Islet of Langerhans (tissue), 1 donor: Measurements from ENCODE around the gene PIGL.
A peak's percentile ranks its signal among the peaks of the same experiment; 100 is the strongest.
"Not testable (repeated sequence)": the region's sequence is repeated elsewhere in the genome, so short reads cannot be mapped to it uniquely, and the experiment has no call there.

Source experiments
- FAIRE-seq: peaks from one replicate; lab custom pipeline; 2011; peaks lifted over from hg19 to GRCh38; lab: Jason Lieb, UNC

Gene PIGL

DNA sequence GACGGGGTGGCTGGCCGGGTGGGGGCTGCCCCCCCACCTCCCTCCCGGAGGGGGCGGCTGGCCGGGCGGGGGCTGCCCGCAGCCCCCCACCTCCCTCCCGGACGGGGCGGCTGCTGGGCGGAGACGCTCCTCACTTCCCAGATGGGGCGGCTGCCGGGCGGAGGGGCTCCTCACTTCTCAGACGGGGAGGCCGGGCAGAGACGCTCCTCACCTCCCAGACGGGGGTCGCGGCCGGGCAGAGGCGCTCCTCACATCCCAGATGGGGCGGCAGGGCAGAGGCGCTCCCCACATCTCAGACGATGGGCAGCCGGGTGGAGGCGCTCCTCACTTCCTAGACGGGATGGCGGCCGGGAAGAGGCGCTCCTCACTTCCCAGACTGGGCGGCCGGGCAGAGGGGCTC, 95.1 kb downstream of the PIGL start:
- FAIRE-seq = not testable (repeated sequence)

DNA sequence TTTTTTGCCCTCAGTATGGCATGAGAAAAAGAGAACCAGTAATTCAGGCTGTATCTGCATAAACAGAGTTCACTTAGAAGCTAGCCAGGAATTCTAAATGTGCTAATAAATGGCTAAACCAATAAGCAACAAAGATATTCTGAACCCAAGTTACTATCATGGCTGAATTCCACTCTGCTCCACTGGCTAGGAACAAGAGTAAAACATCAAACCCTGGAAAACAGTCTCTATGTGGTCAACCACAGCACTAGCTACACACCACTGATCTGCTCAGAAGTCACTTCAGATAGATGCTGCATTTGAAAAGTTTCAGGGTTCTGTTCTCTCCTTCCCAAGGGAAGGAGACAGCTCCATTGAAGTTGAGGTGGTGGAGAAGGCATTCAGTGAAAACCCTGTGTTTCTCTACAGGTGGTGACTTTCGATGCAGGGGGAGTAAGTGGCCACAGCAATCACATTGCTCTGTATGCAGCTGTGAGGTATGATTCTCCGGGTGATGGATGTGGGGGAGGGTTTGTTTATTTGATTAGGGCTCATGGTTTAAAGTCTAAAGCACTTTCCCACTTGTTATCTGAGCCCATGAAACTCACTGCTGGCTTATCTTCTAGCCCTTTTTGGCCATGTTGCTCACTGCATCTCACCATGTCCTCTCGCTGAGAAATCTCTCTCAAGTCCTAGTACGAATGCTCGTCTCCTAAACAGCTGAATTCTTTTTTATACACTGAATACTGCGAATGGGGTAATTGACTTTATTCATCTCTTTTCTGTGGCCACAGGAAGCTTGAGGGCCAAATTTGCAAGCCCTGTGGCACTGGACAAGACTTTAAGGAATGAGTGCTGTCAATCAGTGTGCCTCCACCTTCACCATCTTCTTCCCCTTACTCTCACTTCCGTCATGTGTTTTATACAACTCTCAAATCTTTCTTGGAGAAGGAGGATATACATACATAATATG, 96.4 kb downstream of the PIGL start:
- FAIRE-seq = no peak

DNA sequence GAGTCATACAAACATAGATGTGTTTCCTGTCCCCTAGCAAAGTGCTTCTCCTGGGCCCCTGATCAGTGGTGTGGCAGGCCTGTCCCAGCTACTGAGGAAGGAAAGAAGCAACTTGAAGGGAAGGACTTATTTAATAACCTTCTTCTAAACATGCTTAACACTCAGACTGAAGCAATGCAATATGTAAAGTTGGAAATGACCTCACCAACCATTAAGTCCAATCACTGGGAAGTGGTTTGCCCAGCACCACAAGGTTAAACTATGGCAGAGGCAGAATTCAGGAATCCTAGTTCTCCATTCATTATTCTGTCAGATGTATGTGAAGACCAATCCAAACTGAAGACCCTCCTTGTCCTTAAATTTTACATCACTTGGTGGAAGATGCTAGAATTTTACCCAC, 97.2 kb downstream of the PIGL start:
- FAIRE-seq = no peak

DNA sequence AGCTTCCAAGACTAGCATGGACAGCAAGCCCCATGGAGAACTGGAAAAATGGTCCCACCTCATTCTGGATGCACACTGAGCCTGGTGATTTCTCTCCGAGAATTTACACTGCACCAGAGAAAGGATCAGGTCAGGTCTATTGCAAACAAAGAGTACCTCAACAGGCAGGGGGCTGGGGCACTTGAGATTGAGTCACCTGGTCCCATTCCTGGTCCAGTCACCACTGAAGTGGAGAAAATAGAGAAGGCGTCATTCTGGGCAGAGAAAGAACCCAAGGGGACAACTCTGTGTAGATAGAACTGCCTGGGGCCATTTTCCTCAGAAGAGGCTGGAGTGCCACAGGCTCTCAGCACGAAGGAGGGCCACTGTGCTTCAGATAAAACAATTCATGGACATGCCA, 97.8 kb downstream of the PIGL start:
- no peak for FAIRE-seq

DNA sequence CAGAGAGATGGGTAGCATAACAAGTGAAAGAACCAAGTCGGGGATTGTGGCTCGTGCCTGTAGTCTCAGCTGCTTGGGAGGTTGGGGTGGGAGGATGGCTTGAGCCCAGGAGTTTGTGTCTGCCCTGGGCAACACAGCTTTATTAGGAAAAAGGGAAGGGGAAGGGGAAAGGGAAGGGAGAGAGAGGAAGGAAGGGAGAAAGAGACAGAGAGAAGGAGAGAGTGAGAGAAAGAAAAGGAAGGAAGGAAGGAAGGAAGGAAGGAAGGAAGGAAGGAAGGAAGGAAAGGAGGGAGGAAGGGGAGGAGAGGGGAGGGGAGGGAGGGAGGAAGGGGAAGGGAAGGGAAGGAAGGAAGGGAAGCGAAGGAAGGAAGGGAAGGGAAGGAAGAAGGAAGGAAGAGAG, 103.0 kb downstream of the PIGL start:
- FAIRE-seq = no peak

DNA sequence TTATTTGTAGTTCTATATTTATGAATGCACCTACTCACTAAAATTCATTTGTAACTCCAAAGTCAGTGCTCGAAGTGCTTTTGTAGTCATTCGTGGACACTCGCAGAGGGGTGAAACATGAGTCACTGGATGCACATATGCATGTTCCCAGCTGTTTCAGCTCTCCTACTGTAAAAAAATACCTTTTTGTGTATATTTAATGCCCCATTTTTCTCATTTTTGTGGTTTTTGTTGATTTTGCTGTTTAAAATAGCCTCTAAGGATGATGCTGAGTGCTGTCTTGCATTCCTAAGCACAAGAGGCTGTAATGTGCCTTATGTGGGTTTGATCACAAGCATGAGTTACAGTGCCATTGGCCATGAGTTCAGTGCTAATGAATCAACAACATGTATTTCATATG, 105.6 kb downstream of the PIGL start:
- no peak for FAIRE-seq

DNA sequence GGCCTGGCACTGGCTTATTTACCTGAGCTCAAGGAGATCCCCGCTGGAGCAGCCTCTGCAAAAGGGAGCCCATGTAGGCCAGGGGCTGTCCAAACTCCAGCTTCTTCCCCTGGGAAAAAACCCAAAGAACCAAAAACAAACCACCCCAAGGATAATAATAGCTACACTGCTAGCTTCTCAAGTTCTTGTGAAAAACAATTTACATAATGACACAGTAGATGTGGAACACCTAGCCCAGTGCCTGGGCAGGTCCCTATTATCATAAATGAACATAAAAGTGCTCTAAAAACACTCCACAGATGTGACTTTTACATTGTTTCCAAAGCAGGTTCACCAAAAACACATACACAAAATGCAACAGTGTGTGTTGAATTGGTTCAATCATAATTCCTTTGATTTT, 109.0 kb downstream of the PIGL start:
- no peak for FAIRE-seq

DNA sequence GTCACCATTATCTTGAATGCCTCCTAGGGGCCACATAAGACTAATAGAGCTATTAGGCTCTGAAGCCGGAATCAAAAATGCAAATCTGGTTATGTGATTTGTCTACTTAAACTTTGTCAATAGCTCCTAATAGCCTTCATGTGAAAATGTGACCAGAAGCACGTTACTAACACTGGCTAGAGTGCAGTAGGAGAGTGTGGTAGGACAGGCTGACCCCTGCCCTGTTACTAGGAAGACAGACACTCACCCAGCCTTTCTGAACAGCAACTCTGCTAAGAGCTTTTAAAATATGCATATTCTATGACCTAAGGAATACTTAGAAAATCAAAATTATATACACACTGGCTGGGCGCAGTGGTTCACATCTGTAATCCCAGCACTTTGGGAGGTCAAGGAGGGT, 110.0 kb downstream of the PIGL start:
- no peak for FAIRE-seq

DNA sequence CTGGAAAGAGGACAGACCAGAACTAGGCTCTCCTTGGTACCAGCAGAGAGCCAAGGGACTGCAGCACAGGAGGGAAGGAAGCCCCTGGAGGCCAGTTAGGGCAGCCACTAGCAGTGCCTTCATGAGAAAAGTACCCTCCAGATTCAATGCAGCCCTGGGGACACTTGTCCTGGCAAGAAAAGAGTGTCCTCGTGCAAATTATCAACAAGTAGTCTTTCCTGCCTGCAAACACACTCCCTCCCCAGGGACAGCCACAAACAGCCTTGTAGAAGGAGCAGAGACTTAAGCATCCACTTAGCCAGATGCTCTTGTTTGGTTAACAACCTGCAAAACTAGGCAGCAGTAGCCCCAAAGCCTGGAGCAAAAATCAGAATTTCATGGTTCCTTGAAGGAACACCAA, 112.0 kb downstream of the PIGL start:
- FAIRE-seq = no peak

DNA sequence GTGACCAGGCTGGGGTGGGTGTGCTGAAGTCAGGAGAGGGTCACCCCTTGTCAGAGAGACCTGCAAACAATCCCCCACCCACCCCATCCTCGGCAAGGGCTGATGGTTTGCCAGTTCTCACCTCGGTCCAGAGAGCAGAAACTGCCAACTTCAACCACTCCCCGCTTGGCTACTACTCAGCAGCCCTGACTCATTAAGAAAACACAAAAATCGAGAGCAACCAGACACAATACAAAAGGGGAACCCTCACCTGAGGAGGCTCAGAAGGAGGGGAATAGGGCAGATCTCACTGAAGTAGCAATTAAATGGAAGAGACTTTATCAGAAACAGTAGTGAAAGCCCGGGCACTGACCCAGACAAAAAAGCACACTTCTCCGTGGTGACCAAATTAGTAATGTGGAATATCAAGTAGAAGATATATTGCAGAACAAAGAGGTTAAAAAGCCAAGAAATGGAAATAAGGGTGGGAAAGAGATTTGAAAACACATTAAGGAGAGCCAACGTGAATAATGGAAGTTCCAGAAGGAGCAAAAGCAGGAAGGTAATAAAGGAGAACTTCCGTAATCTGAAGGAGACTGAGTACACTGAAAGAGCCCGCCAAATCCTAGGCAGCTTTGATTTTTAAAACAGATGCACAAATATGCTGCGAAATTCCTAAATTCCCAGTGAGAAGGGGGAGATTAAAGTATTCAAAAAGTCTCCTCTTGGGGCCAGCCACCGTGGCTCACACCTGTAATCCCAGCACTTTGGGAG, 112.7 kb downstream of the PIGL start:
- FAIRE-seq = no peak

DNA sequence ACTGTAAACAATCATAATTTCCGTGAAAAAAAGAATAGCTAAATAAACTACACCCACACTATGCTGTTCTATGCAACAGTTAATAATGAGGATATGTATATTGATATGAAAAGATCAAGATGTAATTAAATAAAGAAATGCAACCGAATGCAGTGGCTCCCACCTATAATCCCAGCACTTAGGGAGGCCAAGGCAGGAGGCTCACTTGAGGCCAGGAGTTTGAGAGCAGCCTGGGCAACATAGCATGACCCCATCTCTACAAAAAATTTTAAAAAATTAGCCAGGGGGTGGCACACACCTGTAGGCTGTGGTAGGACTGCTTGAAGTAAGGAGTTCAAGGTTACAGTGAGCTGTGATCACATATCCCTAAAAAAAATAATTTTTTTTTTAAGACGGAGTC, 121.4 kb downstream of the PIGL start:
- FAIRE-seq = no peak

DNA sequence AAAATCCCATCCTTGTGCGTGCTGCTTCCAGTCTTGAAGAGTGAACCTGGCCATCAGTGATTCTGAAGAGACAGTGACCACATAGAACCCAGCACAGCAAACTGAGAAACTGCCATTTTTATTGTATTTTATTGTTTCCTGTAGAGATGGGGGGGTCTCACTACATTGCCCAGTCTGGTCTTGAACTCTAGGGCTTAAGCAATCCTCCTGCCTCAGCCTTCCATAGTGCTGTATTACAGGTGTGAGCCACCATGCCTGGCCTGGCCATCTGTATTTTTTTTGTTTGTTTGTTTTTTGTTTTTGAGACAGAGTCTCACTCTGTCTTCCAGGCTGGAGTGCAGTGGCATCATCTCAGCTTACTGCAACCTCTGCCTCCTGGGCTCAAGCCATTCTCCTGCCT, 122.4 kb downstream of the PIGL start:
- no peak for FAIRE-seq

DNA sequence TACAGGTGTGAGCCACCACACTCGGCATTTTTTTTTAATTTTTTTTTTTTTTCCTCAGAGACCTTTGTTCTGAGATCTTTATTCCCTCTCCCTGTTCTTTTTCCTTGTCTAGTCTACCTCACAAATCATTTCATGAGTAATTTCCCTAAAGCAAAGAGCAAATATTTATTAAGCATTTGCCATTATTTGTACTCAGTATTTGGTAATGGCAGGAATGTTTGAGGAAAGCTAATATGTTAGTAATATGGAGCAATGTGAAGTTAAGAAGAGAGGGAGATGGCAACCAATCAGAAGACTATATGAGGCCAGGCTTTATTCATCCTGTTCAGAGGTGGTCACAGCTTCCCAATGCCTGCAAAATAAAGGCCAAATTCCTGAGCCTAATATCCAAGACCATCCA, 122.9 kb downstream of the PIGL start:
- FAIRE-seq = peak; percentile 49

DNA sequence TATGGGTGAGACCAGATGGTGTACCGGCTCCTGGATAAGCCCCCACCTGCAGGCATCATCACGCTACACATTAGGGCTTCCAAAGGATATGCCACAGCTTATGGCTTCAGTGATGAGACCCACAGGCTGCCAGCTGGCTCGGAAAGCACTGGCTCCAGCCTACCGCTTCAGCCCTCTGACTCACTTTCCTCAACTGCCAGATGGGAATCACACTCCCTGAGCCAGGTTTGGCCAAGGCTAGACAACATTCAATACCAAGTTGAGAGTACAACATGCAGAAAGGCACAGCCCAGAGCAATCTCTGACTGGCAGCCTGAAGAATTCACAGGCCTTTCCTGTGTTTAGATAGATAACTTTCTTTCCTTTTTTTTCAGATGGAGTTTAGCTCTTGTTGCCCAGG, 126.0 kb downstream of the PIGL start:
- no peak for FAIRE-seq

DNA sequence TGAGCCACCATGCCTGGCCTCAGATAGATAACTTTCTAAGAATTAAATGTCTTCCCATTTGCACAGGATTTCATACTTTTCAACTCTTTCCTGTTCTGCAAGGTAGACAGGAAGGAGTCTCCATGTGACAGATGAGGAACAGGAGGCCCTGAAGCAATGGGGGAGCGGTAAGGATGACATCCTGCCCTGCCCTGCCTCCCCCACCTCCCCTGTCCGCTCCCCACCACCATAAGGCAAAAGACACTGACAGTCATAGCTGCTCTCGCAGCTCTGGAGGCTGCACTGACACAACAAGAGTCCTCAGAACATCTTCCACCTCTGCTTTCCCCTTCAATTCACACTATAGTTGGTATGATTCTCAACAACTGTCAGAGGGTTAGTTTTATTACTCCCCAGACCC, 126.6 kb downstream of the PIGL start:
- FAIRE-seq = no peak

DNA sequence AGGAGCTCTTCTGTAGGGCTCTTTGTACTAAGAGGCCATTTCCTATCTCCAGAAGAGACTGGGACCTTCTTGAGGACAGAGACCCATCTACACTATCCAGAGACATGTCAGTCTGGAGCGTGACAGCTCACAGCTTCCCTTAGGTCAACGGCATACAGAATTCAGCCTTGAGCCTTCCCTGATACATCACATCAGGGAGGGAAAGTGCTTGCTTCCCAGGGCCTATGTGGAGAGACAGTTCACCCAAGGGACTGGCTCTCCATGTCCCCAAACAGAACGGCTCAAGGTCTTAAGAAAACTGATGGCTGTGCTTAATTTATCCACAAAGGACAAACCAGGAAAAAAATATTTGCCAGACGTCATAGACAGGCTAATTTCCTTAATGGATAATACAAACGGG, 128.6 kb downstream of the PIGL start:
- no peak for FAIRE-seq

DNA sequence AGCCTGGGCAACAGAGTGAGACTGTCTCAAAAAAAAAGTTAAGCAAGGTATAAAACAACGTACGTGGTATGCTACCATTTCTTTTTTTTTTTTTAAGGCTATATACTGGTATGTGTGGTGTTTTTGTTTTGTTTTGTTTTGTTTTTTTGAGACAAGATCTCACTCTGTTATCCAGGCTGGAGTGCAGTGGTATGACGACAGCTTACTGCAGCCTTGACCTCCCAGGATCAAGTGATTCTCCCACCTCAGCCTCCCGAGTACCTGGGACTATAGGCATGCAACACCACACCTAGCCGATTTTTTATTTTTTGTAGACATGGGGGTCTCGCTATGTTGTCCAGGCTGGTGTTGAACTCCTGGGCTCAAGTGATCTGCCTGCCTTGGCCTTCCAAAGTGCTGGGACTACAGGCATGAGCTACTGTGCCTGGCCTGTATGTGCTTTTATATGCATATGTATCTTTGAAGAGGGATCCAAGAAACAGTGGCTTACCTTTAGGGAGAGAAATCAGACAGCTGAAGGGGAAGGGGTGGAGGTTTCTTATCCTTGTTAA, 129.8 kb downstream of the PIGL start:
- FAIRE-seq = no peak

DNA sequence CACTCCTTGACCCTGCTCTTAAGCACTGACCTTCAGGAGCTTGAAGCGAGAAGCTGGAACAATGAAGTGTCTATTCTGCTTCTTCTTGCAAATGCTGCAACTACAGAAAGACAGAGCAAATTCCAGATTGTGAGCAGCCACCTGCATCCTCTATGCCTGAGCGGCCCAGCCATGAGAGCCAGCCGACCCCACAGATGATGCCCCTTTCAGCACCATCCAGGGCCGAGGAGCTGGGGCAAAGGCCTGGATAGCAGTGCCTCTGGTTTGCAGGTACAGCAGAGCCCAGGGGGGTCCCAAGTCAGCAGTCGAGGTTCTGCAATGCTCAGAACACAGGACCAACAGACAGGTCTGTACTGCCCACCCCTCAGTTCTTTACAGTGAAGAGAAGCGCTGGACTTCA, 131.6 kb downstream of the PIGL start:
- no peak for FAIRE-seq

DNA sequence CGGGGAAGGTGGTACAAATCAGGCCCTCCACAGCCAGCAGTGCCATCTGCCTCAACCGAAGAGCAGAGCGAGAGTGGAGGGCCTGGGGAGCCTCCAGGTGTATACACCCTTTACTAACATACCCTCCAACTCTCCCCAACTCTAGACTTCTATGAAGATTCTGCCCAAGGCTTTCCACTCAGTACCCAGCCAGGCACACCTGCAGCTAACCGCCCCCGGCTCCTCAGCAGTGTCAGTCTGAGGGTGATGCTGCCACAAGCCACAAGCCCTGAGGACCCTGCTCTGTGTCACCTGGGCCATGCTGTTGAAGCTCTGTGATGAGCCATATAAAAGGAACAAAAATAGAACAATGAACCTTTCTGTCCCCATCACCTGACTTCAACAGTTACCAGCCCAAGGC, 132.4 kb downstream of the PIGL start:
- FAIRE-seq = no peak

DNA sequence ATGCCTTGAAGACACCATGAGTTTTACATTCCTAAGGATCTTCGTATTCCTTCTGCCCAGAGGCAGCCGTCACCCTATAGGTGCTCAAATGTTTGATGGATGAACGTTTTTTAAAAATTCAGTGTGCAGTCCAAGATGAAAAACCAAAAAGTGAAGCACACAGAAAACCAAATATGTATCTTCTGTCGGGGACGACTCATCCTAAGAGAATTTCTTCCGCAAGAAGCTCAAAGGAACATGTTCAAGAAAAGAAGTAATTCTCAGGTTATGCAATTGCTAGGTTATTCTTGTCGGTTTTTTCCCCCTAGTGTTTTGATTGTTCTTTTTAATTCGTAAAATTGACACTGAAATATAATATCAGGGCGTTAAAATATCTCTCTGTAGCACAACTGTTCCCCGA, 134.8 kb downstream of the PIGL start:
- no peak for FAIRE-seq

DNA sequence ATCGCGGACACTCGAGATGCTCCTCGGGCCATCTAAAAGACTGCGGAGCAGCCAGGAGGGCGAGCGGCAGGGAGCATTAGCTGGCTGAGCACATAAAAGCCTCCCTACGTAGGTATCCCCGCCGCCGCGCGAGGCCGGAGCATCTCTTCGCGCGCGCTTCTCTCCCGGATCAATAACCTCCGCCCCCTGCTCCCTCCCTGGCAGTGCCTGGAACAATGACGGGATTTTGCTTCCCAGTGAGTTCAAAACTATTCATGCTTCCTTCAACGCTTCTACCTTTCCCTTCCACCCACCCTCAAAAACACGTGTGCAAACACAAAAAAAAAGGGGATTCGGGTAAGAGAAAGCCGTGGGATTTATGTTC, 135.3 kb downstream of the PIGL start:
- FAIRE-seq = no peak

DNA sequence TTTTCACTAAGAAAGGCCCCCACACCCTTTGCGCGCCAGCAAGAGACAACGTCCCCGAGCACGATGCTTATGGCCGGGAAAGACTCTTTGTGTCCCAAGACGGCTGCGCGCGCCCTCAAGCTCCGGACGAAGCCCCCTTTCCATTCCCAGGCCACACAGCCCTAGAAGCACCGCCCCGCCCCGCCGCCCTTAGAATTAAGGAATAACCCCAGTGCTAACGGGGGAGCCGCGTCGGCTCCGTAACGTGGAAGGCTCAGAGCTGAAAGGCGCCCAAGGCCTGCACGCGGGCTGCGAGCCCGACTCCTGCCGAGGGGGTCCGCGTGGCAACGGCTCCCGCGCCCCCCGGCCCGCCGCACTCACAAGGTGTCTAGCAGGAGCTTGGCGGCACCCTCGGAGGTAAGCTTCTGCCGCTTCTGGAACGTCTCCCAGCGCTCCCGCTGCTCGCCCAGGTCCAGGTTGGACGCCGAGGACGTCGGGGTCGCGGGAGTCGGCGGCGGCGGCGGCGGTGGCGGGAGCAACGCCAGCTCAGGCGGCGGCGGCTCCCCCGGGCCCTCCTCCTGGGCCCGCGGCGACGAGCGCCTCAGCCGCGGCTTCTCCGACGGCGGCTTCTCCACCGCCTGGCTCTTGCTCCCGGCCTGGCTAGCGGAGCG, 135.8 kb downstream of the PIGL start:
- FAIRE-seq = no peak
